ENCODE data around the gene POU5F1. TPM values are rescaled to one million over a fixed set of nuclear protein-coding genes. Genes with fewer than 3 reads are reported as not detected.
A peak's percentile ranks its signal among the peaks of the same experiment; 100 is the strongest.
"Not testable (repeated sequence)": the region's sequence is repeated elsewhere in the genome, so short reads cannot be mapped to it uniquely, and the experiment has no call there.

Gene POU5F1
- polyA plus RNA-seq = 0.28 TPM
- long read RNA-seq, donor 1 = 0 reads
- long read RNA-seq, donor 2 = 0 reads
- long read RNA-seq, donor 3 = 0 reads
- long read RNA-seq, donor 4 = 0 reads
- long read RNA-seq, donor 5 = 0 reads
- long read RNA-seq, donor 6 = 0 reads
- long read RNA-seq, donor 7 = 0 reads
- long read RNA-seq, donor 8, partial matches to known transcripts = 0 of 7 reads
- long read RNA-seq, donor 8, other reads (novel, unspliced or antisense) = 7 of 7 reads
- long read RNA-seq, donor 9 = 0 reads
- long read RNA-seq, donor 10 = 0 reads
- long read RNA-seq, donor 11 = 0 reads

GRCh38 chr6:31170600-31170881 is at the start of gene POU5F1:
Gene POU5F1, minus strand, starts transcription at chr6:31170682. Its CDS starts 62 bp downstream, at chr6:31170620.
- no peaks in the 10 kb centered on the region for H3K4me1 ChIP-seq (ENCODE audit: control insufficient read depth, insufficient read depth, low read length)
- H3K27me3 ChIP-seq (ENCODE audit: control insufficient read depth, insufficient read depth, low read length) = no peaks in the 10 kb centered on the region
- WGBS (ENCODE audit: insufficient coverage, low lambda C conversion rate) = no CpG with 5 or more reads among the region's 9 CpGs
- no peak within 1 kb of the TSS for H3K27ac ChIP-seq (ENCODE audit: low read length)
- no peak within 1 kb of the TSS for H3K4me3 ChIP-seq (ENCODE audit: low read length)
- no peaks in the 10 kb centered on the region for H3K36me3 ChIP-seq (ENCODE audit: control insufficient read depth, insufficient read depth, low read length)
- no peaks in the 10 kb centered on the region for H3K9me3 ChIP-seq (ENCODE audit: control insufficient read depth, low read depth, low read length)
- no peak for DNase-seq

- Histone ChIP-seq H3K4me3 (ENCODE audit: low read length) (no peak overlapping the region), H3K4me1 (ENCODE audit: control insufficient read depth, insufficient read depth, low read length) (no peaks in the 10 kb centered on the region), H3K36me3 (ENCODE audit: control insufficient read depth, insufficient read depth, low read length) (no peaks in the 10 kb centered on the region), H3K27me3 (ENCODE audit: control insufficient read depth, insufficient read depth, low read length) (no peaks in the 10 kb centered on the region), H3K9me3 (ENCODE audit: control insufficient read depth, low read depth, low read length) (peaks cover 4% of the 10 kb centered on the region), H3K27ac (ENCODE audit: low read length) (no peak overlapping the region)
- no peak for DNase-seq
- WGBS (ENCODE audit: insufficient coverage, low lambda C conversion rate) = 100% methylated on average over 1 of the region's 7 CpGs
Observed at GRCh38 chr6:31216208-31216898, 45.9 kb upstream of the POU5F1 start.

- not testable (repeated sequence) for H3K9me3 ChIP-seq (ENCODE audit: control insufficient read depth, low read depth, low read length); H3K4me3 ChIP-seq (ENCODE audit: low read length); H3K36me3 ChIP-seq (ENCODE audit: control insufficient read depth, insufficient read depth, low read length); H3K27ac ChIP-seq (ENCODE audit: low read length); DNase-seq; H3K4me1 ChIP-seq (ENCODE audit: control insufficient read depth, insufficient read depth, low read length); H3K27me3 ChIP-seq (ENCODE audit: control insufficient read depth, insufficient read depth, low read length)
- no CpG with 5 or more reads among the region's 2 CpGs for WGBS (ENCODE audit: insufficient coverage, low lambda C conversion rate)
Observed at GRCh38 chr6:31215216-31215615, 44.7 kb upstream of the POU5F1 start.

GRCh38 chr6:31214516-31214915 is 44.0 kb upstream of the POU5F1 start:
- no peak overlapping the region for H3K27ac ChIP-seq (ENCODE audit: low read length)
- H3K9me3 ChIP-seq (ENCODE audit: control insufficient read depth, low read depth, low read length) = peaks cover 4% of the 10 kb centered on the region
- no peak overlapping the region for H3K4me3 ChIP-seq (ENCODE audit: low read length)
- H3K4me1 ChIP-seq (ENCODE audit: control insufficient read depth, insufficient read depth, low read length) = peaks cover 15% of the 10 kb centered on the region
- no CpG with 5 or more reads among the region's 1 CpG for WGBS (ENCODE audit: insufficient coverage, low lambda C conversion rate)
- H3K36me3 ChIP-seq (ENCODE audit: control insufficient read depth, insufficient read depth, low read length) = no peaks in the 10 kb centered on the region
- no peaks in the 10 kb centered on the region for H3K27me3 ChIP-seq (ENCODE audit: control insufficient read depth, insufficient read depth, low read length)
- no peak for DNase-seq

- Histone ChIP-seq H3K4me3 (ENCODE audit: low read length) (no peak overlapping the region), H3K9me3 (ENCODE audit: control insufficient read depth, low read depth, low read length) (no peaks in the 10 kb centered on the region), H3K36me3 (ENCODE audit: control insufficient read depth, insufficient read depth, low read length) (no peaks in the 10 kb centered on the region), H3K27me3 (ENCODE audit: control insufficient read depth, insufficient read depth, low read length) (no peaks in the 10 kb centered on the region), H3K4me1 (ENCODE audit: control insufficient read depth, insufficient read depth, low read length) (peaks cover 34% of the 10 kb centered on the region), H3K27ac (ENCODE audit: low read length) (peak overlapping the region; percentile 79)
- no CpG with 5 or more reads among the region's 5 CpGs for WGBS (ENCODE audit: insufficient coverage, low lambda C conversion rate)
- DNase-seq = peak; percentile 51 to 74
Observed at GRCh38 chr6:31210741-31211532, 40.5 kb upstream of the POU5F1 start.

GRCh38 chr6:31210123-31210522 is 39.6 kb upstream of the POU5F1 start:
- no peak for DNase-seq
- H3K27ac ChIP-seq (ENCODE audit: low read length) = peak overlapping the region; percentile 79

GRCh38 chr6:31209137-31209536 is 38.7 kb upstream of the POU5F1 start:
- Histone ChIP-seq H3K4me3 (ENCODE audit: low read length) (no peak overlapping the region), H3K4me1 (ENCODE audit: control insufficient read depth, insufficient read depth, low read length) (peaks cover 49% of the 10 kb centered on the region), H3K27me3 (ENCODE audit: control insufficient read depth, insufficient read depth, low read length) (no peaks in the 10 kb centered on the region), H3K9me3 (ENCODE audit: control insufficient read depth, low read depth, low read length) (no peaks in the 10 kb centered on the region), H3K36me3 (ENCODE audit: control insufficient read depth, insufficient read depth, low read length) (no peaks in the 10 kb centered on the region), H3K27ac (ENCODE audit: low read length) (peak overlapping the region; percentile 79)
- WGBS (ENCODE audit: insufficient coverage, low lambda C conversion rate) = 0% methylated on average over 1 of the region's 2 CpGs
- peak; percentile 75 to 88 for DNase-seq

More at GRCh38 chr6:31210123-31210522, 39.6 kb upstream of the POU5F1 start:
- Histone ChIP-seq H3K4me3 (ENCODE audit: low read length) (no peak overlapping the region), H3K27me3 (ENCODE audit: control insufficient read depth, insufficient read depth, low read length) (no peaks in the 10 kb centered on the region), H3K4me1 (ENCODE audit: control insufficient read depth, insufficient read depth, low read length) (peaks cover 41% of the 10 kb centered on the region), H3K9me3 (ENCODE audit: control insufficient read depth, low read depth, low read length) (no peaks in the 10 kb centered on the region), H3K36me3 (ENCODE audit: control insufficient read depth, insufficient read depth, low read length) (no peaks in the 10 kb centered on the region)
- WGBS (ENCODE audit: insufficient coverage, low lambda C conversion rate) = no CpG with 5 or more reads among the region's 6 CpGs

GRCh38 chr6:31208506-31208905 is 38.0 kb upstream of the POU5F1 start:
- peaks cover 49% of the 10 kb centered on the region for H3K4me1 ChIP-seq (ENCODE audit: control insufficient read depth, insufficient read depth, low read length)
- no peak overlapping the region for H3K4me3 ChIP-seq (ENCODE audit: low read length)
- H3K27ac ChIP-seq (ENCODE audit: low read length) = peak overlapping the region; percentile 69
- no peaks in the 10 kb centered on the region for H3K9me3 ChIP-seq (ENCODE audit: control insufficient read depth, low read depth, low read length)
- no peaks in the 10 kb centered on the region for H3K27me3 ChIP-seq (ENCODE audit: control insufficient read depth, insufficient read depth, low read length)
- no peaks in the 10 kb centered on the region for H3K36me3 ChIP-seq (ENCODE audit: control insufficient read depth, insufficient read depth, low read length)
- no peak for DNase-seq
- WGBS (ENCODE audit: insufficient coverage, low lambda C conversion rate) = no CpG with 5 or more reads among the region's 2 CpGs

- Histone ChIP-seq H3K27me3 (ENCODE audit: control insufficient read depth, insufficient read depth, low read length) (no peaks in the 10 kb centered on the region), H3K4me3 (ENCODE audit: low read length) (no peak overlapping the region), H3K36me3 (ENCODE audit: control insufficient read depth, insufficient read depth, low read length) (no peaks in the 10 kb centered on the region), H3K9me3 (ENCODE audit: control insufficient read depth, low read depth, low read length) (no peaks in the 10 kb centered on the region), H3K27ac (ENCODE audit: low read length) (peak overlapping the region; percentile 87), H3K4me1 (ENCODE audit: control insufficient read depth, insufficient read depth, low read length) (peaks cover 57% of the 10 kb centered on the region)
- no CpG with 5 or more reads among the region's 2 CpGs for WGBS (ENCODE audit: insufficient coverage, low lambda C conversion rate)
- peak; percentile 28 to 50 for DNase-seq
Observed at GRCh38 chr6:31205638-31206037, 35.2 kb upstream of the POU5F1 start.

- Histone ChIP-seq H3K4me1 (ENCODE audit: control insufficient read depth, insufficient read depth, low read length) (peaks cover 49% of the 10 kb centered on the region), H3K9me3 (ENCODE audit: control insufficient read depth, low read depth, low read length) (no peaks in the 10 kb centered on the region), H3K36me3 (ENCODE audit: control insufficient read depth, insufficient read depth, low read length) (no peaks in the 10 kb centered on the region), H3K27me3 (ENCODE audit: control insufficient read depth, insufficient read depth, low read length) (no peaks in the 10 kb centered on the region), H3K27ac (ENCODE audit: low read length) (peak overlapping the region; percentile 87), H3K4me3 (ENCODE audit: low read length) (no peak overlapping the region)
- WGBS (ENCODE audit: insufficient coverage, low lambda C conversion rate) = no CpG with 5 or more reads among the region's 4 CpGs
- no peak for DNase-seq
Observed at GRCh38 chr6:31204751-31205145, 34.3 kb upstream of the POU5F1 start.

All from large intestine (tissue), 12 donors.